Measurements from ENCODE around the gene ABCB9. TPM values are rescaled to one million over a fixed set of nuclear protein-coding genes. Genes with fewer than 3 reads are reported as not detected.

ABCB9 gene
- total RNA-seq, 1 donor from 2014 or later: 16.7 TPM

GRCh38 chr12:122996621-122997342 is 30.5 kb upstream of the ABCB9 start:
- no peak for TF ChIP-seq CTCF (IDR thresholded peaks at IDR 0.05; ENCODE audit: unreplicated experiment)
- DNase-seq (ENCODE audit: low spot score in 2 of 2, unreplicated experiment in 2 of 2): no peak
- H3K4me1 Mint-ChIP-seq: peaks cover 5% of the 10 kb centered on the region
- no peaks in the 10 kb centered on the region for H3K27me3 Mint-ChIP-seq (ENCODE audit: low read depth)
- no peaks in the 10 kb centered on the region for H3K36me3 Mint-ChIP-seq
- no peak overlapping the region for H3K4me3 Mint-ChIP-seq
- no peaks in the 10 kb centered on the region for H3K9me3 Mint-ChIP-seq
- H3K27ac Mint-ChIP-seq: no peak overlapping the region

- peaks cover 5% of the 10 kb centered on the region for H3K4me1 Mint-ChIP-seq
- no peaks in the 10 kb centered on the region for H3K27me3 Mint-ChIP-seq (ENCODE audit: low read depth)
- no peak overlapping the region for H3K4me3 Mint-ChIP-seq
- no peak overlapping the region for H3K27ac Mint-ChIP-seq
- TF ChIP-seq CTCF (IDR thresholded peaks at IDR 0.05; ENCODE audit: unreplicated experiment): no peak
- no peak for DNase-seq (ENCODE audit: low spot score in 2 of 2, unreplicated experiment in 2 of 2)
- H3K9me3 Mint-ChIP-seq: no peaks in the 10 kb centered on the region
- H3K36me3 Mint-ChIP-seq: no peaks in the 10 kb centered on the region
Observed at GRCh38 chr12:122996188-122996601, 29.9 kb upstream of the ABCB9 start.

- Mint-ChIP-seq H3K36me3 (no peaks in the 10 kb centered on the region), H3K9me3 (no peaks in the 10 kb centered on the region), H3K4me1 (peaks cover 5% of the 10 kb centered on the region), H3K27me3 (ENCODE audit: low read depth) (no peaks in the 10 kb centered on the region), H3K4me3 (no peak overlapping the region), H3K27ac (no peak overlapping the region)
- no peak for TF ChIP-seq CTCF (IDR thresholded peaks at IDR 0.05; ENCODE audit: unreplicated experiment)
- DNase-seq (ENCODE audit: low spot score in 2 of 2, unreplicated experiment in 2 of 2): no peak
Observed at GRCh38 chr12:122995503-122996187, 29.4 kb upstream of the ABCB9 start.

GRCh38 chr12:122994781-122995502 is 28.7 kb upstream of the ABCB9 start:
- Mint-ChIP-seq H3K4me3 (no peak overlapping the region), H3K27ac (no peak overlapping the region), H3K9me3 (no peaks in the 10 kb centered on the region), H3K36me3 (no peaks in the 10 kb centered on the region), H3K4me1 (no peaks in the 10 kb centered on the region), H3K27me3 (ENCODE audit: low read depth) (no peaks in the 10 kb centered on the region)
- TF ChIP-seq CTCF (IDR thresholded peaks at IDR 0.05; ENCODE audit: unreplicated experiment): no peak
- DNase-seq (ENCODE audit: low spot score in 2 of 2, unreplicated experiment in 2 of 2): no peak

GRCh38 chr12:122994140-122994675 is 27.9 kb upstream of the ABCB9 start:
- DNase-seq (ENCODE audit: low spot score in 2 of 2, unreplicated experiment in 2 of 2): no peak
- Mint-ChIP-seq H3K27ac (no peak overlapping the region), H3K9me3 (no peaks in the 10 kb centered on the region), H3K36me3 (no peaks in the 10 kb centered on the region), H3K4me3 (no peak overlapping the region), H3K27me3 (ENCODE audit: low read depth) (no peaks in the 10 kb centered on the region), H3K4me1 (no peaks in the 10 kb centered on the region)
- no peak for TF ChIP-seq CTCF (IDR thresholded peaks at IDR 0.05; ENCODE audit: unreplicated experiment)

Data from mesothelial cell of epicardium (in vitro differentiated cells).